K562 (cell line): Measurements from ENCODE around the gene METTL25B. TPM values are rescaled to one million over a fixed set of nuclear protein-coding genes. Genes with fewer than 3 reads are reported as not detected.

ENCODE experiments used
- AFF4 ChIP-seq: sonication (generic); formaldehyde crosslinking; IDR thresholded peaks from 2 replicates; pipeline ENCODE4 v1.8.0; 2023; ENCODE audit warnings: mild to moderate bottlenecking, missing genetic modification reagents
- BCL6 ChIP-seq: fragments of 250-450 bp; sonication (Bioruptor Pico); IDR thresholded peaks from 2 replicates; pipeline ENCODE4 v1.4.0; 2020
- CREB3L1 ChIP-seq: fragments of 450-650 bp; IDR thresholded peaks from 2 replicates; pipeline ENCODE4 v1.6.1; 2014; ENCODE audit warnings: low read depth, mild to moderate bottlenecking, moderate library complexity, borderline replicate concordance
- FOXK1 ChIP-seq: sonication (generic); formaldehyde crosslinking; IDR thresholded peaks from 2 replicates; pipeline ENCODE4 v1.8.0; 2022; ENCODE audit warnings: missing genetic modification reagents, mild to moderate bottlenecking, borderline replicate concordance
- HNRNPK ChIP-seq: fragments of 200-400 bp; formaldehyde crosslinking; IDR thresholded peaks from one replicate; pipeline ENCODE4 v1.6.1; 2018; ENCODE audit warnings: mild to moderate bottlenecking, low read depth, low read length; ENCODE audit not compliant: poor library complexity, severe bottlenecking
- NBN ChIP-seq: fragments of 450-650 bp; IDR thresholded peaks from 2 replicates; pipeline ENCODE4 v1.6.1; 2016; ENCODE audit warnings: low read depth, mild to moderate bottlenecking
- PREB ChIP-seq: sonication (generic); formaldehyde crosslinking; IDR thresholded peaks from 2 replicates; pipeline ENCODE4 v1.8.1; 2023; ENCODE audit warnings: mild to moderate bottlenecking, missing genetic modification reagents
- RREB1 ChIP-seq: fragments of 250-450 bp; sonication (Bioruptor Pico); IDR thresholded peaks from 2 replicates; pipeline ENCODE4 v1.4.0; 2020
- STAT5B ChIP-seq: fragments of 250-450 bp; sonication (Bioruptor Pico); IDR thresholded peaks from 2 replicates; pipeline ENCODE4 v1.8.0; 2021; ENCODE audit warnings: mild to moderate bottlenecking, inconsistent platforms
- TCF7 ChIP-seq: sonication (generic); IDR thresholded peaks from 2 replicates; pipeline ENCODE4 v1.6.1; 2016; ENCODE audit warnings: antibody characterized with exemption, borderline replicate concordance
- ZFX ChIP-seq: sonication (generic); formaldehyde crosslinking; IDR thresholded peaks from 2 replicates; pipeline ENCODE4 v1.8.0; 2022; ENCODE audit warnings: mild to moderate bottlenecking, missing genetic modification reagents, moderate library complexity
- polyA plus RNA-seq, 8 experiments: library from polyadenylated mRNA; depleted of rRNA in 4 of 8; stranded (reverse) in 5 of 8; unstranded in 3 of 8; fragments of >200 nt; fragmentation: Nextera tagmentation in 2 of 8; fragmentation: Illumina TruSeq in 1 of 8; extraction: Ambion mirVana in 2 of 8; extraction: Trizol in 1 of 8; gene quantifications; 2 replicates each; pipeline versions ENCODE4 v1.2.1 to v1.2.3, GENCODE V29; 2011 to 2014; ENCODE audit warnings: inconsistent platforms in 1 of 8, missing spikeins in 1 of 8
- total RNA-seq, 7 experiments: library from RNA; depleted of rRNA in 6 of 7; stranded (reverse); fragments of >200 nt in 6 of 7; fragmentation: Illumina TruSeq in 2 of 7; extraction: Trizol in 2 of 7; gene quantifications; 2 replicates each; pipeline versions ENCODE4 v1.2.1 to v1.2.3, GENCODE V29; 2011 to 2021; ENCODE audit warnings: low replicate concordance in 1 of 7

METTL25B gene
- total and polyA plus RNA-seq, 9 of the 15 experiments (the other 6 are each of a cell fraction or from before 2014, with no cell fraction given) = 7.7 to 48.3 (median 33.1) TPM

- TF ChIP-seq RREB1 (CRISPR knock-in tag) (peak; percentile 39; the same call in 1 of the 2 replicates), TCF7 (no peak), STAT5B (CRISPR knock-in tag) (no peak), CREB3L1 (peak; percentile 34; the same call in 1 of the 2 replicates), BCL6 (CRISPR knock-in tag) (no peak), HNRNPK (no peak), AFF4 (CRISPR knock-in tag) (0 out of 2 replicates have a peak, but pooled peaks have one; percentile 48), PREB (no peak), FOXK1 (CRISPR knock-in tag) (peak; percentile 46; the same call in 1 of the 2 replicates), ZFX (CRISPR knock-in tag) (peak; percentile 45), NBN (peak; percentile 64; the same call in 1 of the 2 replicates)
Measured at GRCh38 chr1:156693848-156694689, 34.2 kb upstream of the METTL25B start (continued).
